OCI-M2 (cell line): Measurements from ENCODE around the gene GATAD2A.

Experiments
- DNase-seq: peaks from one replicate; lab custom pipeline; 2025; ENCODE audit not compliant: unreplicated experiment; lab: John Stamatoyannopoulos, UW

Gene GATAD2A

DNA sequence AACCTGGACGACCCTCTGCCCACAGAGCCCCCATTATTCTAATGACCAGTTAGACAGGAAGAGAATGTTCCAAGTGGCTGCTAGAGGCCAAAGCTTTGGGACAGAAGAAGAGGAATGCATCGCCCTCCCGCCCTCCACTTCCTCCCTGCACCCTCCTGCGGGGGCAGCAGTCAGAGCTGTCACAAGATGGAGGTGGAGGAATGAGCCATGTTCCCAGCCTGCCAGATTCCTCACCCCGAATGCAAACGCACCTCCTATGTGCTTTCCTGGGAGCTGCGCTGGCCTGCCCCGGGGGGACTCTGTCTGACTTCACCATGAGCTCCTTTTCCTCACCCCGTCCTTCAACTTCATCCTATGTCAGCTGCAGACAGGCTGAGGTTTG, 124.9 kb downstream of the GATAD2A start:
- DNase-seq: no peak

GRCh38 chr19:19530889-19531288, 125.4 kb downstream of the GATAD2A start:
- DNase-seq: no peak

- DNase-seq: no peak
Measured at GRCh38 chr19:19531951-19532805, 126.7 kb downstream of the GATAD2A start.

- no peak for DNase-seq
Measured at GRCh38 chr19:19532806-19533701, 127.6 kb downstream of the GATAD2A start.

- no peak for DNase-seq
Measured at GRCh38 chr19:19533841-19534240, 128.4 kb downstream of the GATAD2A start.

DNA sequence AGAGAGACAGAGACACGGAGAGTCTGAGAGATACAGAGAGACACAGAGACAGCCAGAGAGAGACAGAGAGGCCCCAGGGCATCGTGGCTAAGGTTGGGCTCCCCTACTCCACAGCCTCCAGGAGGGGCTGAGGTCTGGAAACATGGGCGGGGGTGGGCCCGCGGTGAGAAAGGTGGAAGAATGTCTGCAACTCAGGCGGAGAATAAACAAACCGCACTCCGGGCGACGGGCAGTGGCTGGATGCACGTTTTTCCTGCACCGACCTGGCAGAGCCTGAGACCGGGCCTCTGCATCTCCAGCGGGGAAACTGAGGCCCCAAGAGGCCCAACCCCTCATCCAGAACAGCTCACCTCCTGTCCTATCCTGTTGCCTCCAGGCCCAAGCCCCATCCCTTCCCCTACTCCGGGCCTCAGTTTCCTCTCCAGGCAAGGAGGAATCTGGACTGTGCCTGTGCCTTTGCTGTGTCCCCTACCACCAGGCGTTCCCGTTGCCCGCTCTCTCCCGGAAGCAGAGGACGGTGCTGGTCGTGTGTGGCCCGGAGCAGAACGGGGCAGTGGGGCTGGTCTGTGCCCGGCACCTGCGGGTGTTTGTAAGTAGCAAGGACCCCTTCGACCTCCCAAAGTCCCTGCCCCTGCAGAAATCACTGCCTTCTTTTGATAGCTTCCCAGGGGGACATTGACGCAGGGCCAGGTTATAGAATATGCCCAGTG, 129.2 kb downstream of the GATAD2A start:
- DNase-seq: no peak

GRCh38 chr19:19535311-19536191, 130.1 kb downstream of the GATAD2A start:
- DNase-seq: no peak

- DNase-seq: no peak
Measured at GRCh38 chr19:19537075-19538048, 131.9 kb downstream of the GATAD2A start.

- DNase-seq: no peak
Measured at GRCh38 chr19:19538061-19538784, 132.7 kb downstream of the GATAD2A start, which contains the start of gene CILP2. TSS of gene CILP2 (plus strand) at chr19:19538265. CDS start at chr19:19538350, 85 bp downstream.

DNA sequence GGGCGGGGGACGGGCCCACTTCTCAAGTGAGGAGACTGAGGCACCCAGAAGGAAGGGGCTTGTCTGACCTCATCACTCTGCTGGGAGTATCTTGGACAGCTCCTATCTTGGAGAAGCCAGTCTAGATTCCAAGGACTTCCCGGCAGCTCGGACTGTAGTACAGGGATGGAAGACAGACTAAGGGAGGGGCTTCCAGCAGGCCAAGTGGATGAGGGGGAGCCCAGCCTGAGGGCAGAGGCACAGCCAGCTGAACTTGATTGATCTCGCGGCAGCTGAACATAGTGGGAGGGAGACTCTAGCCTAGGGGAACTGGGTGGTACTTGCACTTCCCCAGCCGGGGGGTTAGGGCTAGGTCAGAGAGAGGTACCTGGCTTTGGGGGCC, 133.3 kb downstream of the GATAD2A start:
- DNase-seq: no peak

DNA sequence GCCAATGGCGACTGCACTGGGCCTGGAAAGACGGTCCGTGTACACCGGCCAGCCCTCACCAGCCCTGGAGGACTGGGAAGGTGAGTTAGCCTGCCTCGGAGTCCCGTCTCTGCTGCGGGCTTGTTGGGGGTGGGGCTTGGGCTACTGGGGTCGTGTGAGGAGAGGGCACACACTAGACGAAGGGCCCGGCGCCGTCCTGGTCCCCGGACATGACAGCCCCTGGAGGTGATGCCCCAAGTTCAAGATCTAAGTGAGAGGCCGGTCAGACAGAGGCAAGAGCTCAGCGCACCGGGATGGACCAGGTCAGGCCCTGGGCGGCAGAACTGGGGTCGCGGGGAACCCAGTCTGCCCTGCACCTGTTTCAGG, 134.2 kb downstream of the GATAD2A start:
- no peak for DNase-seq

DNA sequence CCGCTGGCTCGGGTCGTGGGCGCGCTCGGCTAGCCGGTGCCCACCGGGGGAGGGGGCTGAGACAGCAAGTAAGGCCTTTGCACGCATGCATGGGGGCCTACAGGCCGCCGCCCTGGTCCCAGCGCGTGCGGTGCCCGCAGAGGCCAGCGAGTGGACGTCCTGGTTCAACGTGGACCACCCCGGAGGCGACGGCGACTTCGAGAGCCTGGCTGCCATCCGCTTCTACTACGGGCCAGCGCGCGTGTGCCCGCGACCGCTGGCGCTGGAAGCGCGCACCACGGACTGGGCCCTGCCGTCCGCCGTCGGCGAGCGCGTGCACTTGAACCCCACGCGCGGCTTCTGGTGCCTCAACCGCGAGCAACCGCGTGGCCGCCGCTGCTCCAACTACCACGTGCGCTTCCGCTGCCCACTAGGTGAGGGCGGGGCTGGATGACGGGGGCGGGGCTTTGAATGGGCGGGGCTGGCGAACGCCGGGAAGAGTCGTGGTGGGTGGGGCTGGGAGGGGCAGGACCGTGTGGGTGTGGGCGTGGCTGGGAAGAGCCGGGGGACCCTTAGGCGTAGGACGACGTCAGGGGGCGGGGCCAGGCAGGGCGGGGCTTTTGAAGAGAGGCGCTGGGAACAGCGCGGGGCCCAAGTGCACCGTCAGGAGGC, 134.7 kb downstream of the GATAD2A start:
- DNase-seq: no peak

- DNase-seq: no peak
Measured at GRCh38 chr19:19540715-19541515, 135.4 kb downstream of the GATAD2A start.

DNA sequence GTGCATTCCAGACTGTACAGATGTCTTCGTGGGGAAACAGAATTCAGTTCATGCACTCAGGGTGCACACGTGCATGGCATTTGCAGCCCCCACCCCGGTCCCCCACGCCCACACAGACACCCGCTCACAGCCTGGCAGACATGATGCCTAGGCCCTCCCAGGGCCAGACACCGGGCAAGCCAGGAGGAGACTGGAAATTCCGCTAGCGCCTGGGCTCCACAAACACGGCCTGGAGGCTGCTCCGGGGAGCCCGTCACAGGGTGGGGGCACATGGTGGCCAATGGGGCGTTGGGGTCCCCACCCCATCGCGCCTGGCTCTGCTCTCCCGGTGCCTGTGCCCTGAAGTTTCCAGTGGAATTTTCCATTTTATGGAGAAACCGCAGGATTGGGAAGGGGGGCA, 136.1 kb downstream of the GATAD2A start:
- no peak for DNase-seq

GRCh38 chr19:19542507-19542906, 137.0 kb downstream of the GATAD2A start:
- no peak for DNase-seq

DNA sequence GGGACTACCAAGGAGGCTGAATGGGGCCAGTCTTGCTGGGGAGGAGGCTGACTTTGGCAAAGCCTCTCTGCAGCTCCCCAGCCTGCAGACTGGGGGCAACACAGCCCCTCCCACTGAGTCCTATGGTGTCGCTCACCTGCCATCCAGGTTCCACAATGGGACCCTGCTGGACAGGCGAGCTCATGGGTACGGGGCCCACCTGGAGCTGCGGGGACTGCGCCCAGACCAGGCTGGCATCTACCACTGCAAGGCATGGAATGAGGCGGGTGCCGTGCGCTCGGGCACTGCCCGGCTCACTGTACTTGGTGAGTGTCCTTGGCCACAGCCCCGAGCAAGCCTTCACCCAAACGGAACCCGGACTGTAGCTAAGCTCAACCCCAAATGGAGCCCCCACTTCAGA, 137.6 kb downstream of the GATAD2A start:
- no peak for DNase-seq

DNA sequence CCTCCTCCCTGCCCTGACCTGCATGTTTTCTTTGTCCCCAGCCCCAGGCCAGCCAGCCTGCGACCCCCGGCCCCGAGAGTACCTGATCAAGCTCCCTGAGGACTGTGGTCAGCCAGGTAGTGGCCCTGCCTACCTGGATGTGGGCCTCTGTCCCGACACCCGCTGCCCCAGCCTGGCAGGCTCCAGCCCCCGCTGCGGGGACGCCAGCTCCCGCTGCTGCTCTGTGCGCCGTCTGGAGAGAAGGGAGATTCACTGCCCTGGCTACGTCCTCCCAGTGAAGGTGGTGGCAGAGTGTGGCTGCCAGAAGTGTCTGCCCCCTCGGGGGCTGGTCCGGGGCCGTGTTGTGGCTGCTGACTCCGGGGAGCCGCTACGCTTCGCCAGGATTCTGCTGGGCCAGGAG, 138.2 kb downstream of the GATAD2A start:
- no peak for DNase-seq
